ENCODE results near the gene KIAA1217.

GRCh38 chr10:24416248-24416647 lies 207.3 kb downstream of the KIAA1217 start:
- no peak for TF ChIP-seq CTCF (conservative IDR thresholded peaks at IDR 0.05; ENCODE audit: low read length)
- TF ChIP-seq EZH2phosphoT487 (IDR thresholded peaks at IDR 0.05; ENCODE audit: borderline replicate concordance): no peak
